HG03060 (cell line): Measurements from ENCODE around the gene EPHB6.

Experiments
- ATAC-seq: cut with Tn5 transposase; IDR thresholded peaks from one replicate; pipeline ENCODE4 v1.9.1; 2021; ENCODE audit warnings: low read depth, moderate number of reproducible peaks; ENCODE audit not compliant: unreplicated experiment

The EPHB6 gene

GRCh38 chr7:142863891-142864685, 9.2 kb downstream of the EPHB6 start:
- ATAC-seq = no peak

GRCh38 chr7:142864980-142865747, 10.3 kb downstream of the EPHB6 start:
- ATAC-seq = no peak

DNA sequence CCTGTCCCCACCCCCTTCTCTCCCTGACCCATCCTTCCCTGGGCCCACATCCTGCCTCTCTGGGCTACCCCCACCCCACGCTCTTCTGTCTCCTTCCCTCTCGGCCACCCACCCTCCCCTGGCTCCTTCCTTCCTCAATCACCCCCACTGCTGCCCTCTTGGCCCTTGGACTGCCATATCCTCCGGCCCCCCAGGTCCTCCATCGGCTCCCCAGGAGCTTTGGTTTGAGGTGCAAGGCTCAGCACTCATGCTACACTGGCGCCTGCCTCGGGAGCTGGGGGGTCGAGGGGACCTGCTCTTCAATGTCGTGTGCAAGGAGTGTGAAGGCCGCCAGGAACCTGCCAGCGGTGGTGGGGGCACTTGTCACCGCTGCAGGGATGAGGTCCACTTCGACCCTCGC, 10.9 kb downstream of the EPHB6 start:
- no peak for ATAC-seq

DNA sequence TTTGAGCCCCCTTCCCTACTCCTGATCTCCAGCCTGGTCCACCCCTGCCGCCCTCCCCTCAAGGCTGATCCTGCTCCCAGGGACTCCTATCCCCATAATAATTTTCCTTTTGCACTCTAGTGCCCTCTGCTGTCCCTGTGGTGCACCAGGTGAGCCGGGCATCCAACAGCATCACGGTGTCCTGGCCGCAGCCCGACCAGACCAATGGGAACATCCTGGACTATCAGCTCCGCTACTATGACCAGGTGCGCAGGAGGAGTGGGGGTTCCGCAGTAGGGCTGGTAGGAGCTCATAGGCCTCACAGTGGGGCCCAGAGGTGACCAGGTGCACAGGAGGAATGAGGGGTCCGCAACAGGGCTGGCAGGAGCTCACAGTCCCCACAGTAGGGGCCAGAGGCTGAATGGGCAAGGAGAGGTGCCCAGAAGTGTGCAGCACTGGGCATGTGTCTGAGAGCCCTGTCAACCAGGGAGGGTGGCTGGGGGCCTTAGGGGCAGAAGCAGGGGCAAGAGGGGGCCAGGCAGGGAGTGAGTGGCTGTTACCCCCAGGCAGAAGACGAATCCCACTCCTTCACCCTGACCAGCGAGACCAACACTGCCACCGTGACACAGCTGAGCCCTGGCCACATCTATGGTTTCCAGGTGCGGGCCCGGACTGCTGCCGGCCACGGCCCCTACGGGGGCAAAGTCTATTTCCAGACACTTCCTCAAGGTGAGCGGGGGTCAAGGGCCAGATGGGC, 11.7 kb downstream of the EPHB6 start:
- no peak for ATAC-seq

DNA sequence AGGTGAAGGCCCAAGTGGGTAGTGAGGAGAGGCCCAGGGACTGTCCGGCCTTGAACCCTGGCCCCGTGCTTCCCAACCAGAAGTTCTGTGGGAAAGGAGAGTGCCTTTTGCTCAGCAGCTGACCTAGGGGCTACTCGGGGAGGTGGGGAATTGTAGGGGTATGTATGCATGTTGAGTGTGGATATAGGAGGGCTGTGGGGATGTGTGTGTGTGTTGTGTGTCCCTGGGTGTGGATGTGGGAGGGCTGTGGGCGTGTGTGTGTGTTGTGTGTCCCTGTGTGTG, 12.2 kb downstream of the EPHB6 start:
- ATAC-seq = no peak

DNA sequence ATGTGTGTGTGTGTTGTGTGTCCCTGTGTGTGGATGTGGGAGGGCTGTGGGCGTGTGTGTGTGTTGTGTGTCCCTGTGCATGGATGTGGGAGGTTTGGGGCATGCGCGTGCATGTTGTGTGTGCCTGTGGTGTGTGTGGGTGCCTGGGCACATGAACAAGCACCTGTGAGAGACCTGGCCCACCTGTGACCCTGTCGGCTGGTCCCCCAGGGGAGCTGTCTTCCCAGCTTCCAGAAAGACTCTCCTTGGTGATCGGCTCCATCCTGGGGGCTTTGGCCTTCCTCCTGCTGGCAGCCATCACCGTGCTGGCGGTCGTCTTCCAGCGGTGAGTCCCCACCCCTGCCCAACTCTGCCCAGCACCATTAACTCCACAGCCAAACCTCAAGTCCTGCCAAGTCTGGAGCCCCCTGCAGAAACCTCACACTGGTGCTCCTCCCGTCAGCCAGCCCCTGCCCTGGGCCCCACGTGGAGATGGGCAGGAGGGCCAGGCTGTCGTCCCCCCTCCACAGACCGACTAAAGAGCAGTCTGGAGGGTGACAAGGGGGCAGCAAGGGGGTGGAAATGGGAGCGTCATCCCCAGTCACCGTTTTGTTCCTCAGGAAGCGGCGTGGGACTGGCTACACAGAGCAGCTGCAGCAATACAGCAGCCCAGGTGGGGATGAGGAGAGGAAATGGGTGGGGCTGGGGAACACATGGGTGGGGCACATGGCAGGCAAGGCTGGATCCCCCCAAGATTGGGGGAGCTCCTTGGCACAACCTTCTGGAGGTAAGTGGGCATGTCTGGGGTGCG, 12.7 kb downstream of the EPHB6 start:
- no peak for ATAC-seq

GRCh38 chr7:142868188-142868985, 13.5 kb downstream of the EPHB6 start:
- ATAC-seq = no peak

DNA sequence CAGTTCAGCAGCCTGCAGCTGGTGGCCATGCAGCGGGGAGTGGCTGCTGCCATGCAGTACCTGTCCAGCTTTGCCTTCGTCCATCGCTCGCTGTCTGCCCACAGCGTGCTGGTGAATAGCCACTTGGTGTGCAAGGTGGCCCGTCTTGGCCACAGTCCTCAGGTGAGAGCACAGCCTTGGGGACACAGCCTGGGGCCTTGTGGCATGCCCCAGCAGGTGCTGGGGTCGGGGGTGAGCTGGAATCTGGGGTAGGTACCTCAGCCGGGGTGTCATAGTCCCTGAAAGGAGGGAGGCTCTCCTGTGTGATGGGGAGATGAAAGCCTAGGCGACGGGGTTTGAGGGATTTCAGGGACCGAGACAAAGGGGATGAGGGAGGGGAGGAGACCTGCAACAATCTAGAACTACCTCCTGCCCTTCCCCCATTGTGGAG, 14.1 kb downstream of the EPHB6 start:
- ATAC-seq = no peak

- ATAC-seq = no peak
Measured at GRCh38 chr7:142869434-142869833, 14.6 kb downstream of the EPHB6 start.

DNA sequence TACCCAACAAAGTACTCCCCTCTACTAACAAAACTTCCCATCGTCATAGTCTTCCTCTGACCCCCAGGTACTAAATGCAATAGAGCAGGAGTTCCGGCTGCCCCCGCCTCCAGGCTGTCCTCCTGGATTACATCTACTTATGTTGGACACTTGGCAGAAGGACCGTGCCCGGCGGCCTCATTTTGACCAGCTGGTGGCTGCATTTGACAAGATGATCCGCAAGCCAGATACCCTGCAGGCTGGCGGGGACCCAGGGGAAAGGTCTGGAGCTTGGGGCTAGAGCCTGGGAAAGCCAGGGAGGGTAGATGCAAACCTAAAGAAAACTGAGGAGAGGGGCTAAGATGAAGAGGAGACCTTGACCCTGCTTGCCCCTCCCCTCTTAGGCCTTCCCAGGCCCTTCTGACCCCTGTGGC, 15.3 kb downstream of the EPHB6 start:
- ATAC-seq = no peak

GRCh38 chr7:142870566-142871259, 15.8 kb downstream of the EPHB6 start:
- no peak for ATAC-seq

DNA sequence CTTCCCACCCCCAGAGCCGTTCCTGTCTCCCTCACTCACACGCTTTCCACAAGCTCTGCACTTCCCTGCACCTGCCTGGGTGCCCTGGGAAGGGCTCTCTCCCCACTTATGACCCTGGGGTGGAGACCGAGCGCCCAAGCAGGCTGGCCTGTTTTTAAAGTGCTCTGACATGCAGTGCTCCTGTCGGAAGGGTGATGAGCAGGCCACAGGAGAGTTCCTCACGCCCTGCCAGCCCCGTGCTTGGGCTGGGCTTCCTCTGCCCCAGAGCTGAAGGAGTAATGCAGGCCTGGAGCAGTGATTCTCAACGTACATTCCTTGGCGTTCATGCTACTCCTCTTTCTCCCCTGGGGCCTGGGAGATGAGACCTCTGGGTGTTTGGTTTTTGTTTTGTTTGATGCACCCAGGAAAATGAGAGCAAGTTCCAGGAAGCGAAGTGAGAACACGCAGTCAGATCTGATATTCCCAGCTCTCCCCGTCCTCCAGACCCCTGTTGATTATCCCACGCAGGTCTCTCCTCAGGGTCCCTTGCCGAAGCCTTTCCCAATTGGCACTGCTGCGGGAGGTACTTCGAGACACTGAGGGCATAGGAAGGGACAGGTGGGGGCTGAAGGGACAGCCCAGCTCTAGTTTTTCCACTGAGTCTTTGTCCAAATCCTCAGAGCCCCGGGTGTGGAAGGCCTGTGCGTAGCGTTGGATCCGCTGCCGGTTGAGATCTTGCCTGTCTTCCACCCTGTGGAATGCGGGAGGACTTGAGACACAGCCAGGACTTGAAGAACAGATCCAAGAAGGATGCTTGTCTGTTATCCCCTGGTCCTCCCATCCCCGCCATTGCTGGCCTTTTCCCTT, 16.6 kb downstream of the EPHB6 start:
- ATAC-seq = no peak

DNA sequence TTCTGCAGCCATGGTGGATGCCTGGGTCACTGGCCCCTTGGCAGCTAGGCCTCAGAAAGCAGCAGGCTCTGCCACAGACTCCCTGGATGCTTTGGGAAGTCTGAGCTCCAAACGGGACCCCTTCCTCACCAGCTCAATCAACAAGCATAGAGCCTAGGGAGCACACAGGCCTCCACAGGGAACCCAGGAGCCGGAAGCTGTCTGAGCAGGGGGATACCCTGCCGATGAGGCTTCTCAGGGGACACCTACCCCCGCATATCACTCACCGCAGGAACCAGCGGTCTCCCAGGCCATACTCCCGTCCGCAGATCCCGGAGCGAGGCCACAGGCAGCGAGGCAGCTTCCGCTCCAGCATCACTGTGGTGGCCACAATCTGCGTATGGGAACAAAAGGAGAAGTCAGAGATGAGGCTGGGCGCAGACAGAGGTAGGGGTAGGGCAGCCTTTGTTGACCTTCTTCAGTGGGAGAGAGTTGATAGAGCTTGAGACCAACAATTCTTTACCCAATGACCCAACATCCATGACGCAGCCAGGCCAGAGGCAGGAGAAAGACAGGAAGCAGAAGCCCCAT, 17.3 kb downstream of the EPHB6 start:
- no peak for ATAC-seq

DNA sequence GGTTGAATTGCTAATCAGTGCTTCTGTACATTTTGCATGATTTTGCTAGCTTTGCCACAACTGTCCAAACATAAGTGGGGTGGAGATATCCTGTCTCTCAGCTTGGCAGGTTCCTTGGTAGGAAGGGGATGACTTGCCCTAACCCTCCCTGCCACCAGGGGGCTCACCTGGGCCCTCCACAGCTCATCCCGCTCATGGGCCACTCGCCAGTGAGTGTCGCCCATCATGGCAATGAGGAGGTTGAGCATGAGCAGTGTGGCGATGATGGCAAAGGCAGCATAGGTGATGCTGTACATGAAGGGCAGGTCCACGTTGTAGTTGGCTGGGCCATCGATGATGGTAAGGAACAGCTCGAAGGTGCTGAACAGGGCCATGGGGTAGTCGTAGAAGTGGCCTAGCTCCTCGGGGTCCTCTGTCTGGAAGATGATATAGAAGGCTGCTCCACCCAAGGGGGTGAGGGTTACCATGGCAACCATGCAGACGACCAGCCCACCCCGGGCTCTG, 18.5 kb downstream of the EPHB6 start:
- no peak for ATAC-seq

DNA sequence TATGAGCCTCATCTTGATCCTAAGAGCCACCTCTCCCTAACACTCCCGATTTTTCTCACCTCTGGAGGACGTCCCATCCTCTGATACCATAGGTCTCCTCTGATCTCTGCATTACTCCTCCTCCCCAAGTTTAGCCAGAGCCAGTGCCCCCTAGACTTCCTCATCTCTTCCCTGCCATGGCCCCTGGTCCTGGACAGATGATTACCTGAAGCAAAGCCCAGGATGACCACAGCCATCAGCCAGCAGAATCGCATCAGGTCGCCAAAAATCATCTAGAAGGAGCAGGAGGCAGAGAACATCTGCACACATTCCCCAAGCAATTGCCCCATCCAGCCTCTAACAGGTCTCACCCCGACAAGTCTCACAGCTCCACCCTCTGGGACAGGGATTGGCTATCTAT, 19.0 kb downstream of the EPHB6 start:
- ATAC-seq = no peak

DNA sequence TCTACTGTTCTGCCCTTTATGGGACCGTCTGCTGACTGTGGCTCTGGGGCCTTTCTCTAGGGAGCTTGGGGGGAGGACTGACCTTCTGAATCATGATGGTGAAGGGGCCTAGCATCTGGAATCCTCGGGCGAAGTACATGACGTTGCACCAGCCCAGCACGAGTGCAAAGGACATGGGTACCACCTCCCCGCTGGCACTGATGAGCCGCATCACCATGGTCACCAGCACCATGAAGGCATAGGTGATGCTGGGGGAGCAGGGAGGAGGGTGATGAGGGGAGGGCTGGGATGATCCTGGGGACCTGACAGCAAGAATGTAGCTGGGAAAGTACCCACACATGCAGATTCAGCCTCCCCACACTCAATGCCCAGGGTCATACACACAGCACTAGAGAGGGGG, 19.5 kb downstream of the EPHB6 start:
- ATAC-seq = no peak

GRCh38 chr7:142874837-142875236, 20.0 kb downstream of the EPHB6 start:
- ATAC-seq = no peak

- ATAC-seq = no peak
Measured at GRCh38 chr7:142875456-142875855, 20.6 kb downstream of the EPHB6 start.
